Measurements from ENCODE around the gene KCTD8.

- TF ChIP-seq POLR2A (IDR thresholded peaks at IDR 0.05; ENCODE audit: low read depth) (no peak), POLR2AphosphoS5 (IDR thresholded peaks at IDR 0.05) (no peak), CTCF (IDR thresholded peaks at IDR 0.05) (no peak), EP300 (IDR thresholded peaks at IDR 0.05) (no peak)
Observed at GRCh38 chr4:44147571-44148075, 301.0 kb downstream of the KCTD8 start.
